H4 (cell line): ENCODE results near the gene CMTM8. TPM values are rescaled to one million over a fixed set of nuclear protein-coding genes. Genes with fewer than 3 reads are reported as not detected.

Experiments used
- DNase-seq: peaks from one replicate; pipeline ENCODE4 v3.0.0-alpha.2; 2015; ENCODE audit warnings: low spot score
- total RNA-seq: library from RNA; depleted of rRNA; stranded (reverse); fragments of >200 nt; shearing (Covaris generic); gene quantifications from 2 replicates; pipeline ENCODE4 v1.2.3, GENCODE V29; 2014

Gene CMTM8
- total RNA-seq, 1 experiment from 2014 or later: 2.5 TPM

DNA sequence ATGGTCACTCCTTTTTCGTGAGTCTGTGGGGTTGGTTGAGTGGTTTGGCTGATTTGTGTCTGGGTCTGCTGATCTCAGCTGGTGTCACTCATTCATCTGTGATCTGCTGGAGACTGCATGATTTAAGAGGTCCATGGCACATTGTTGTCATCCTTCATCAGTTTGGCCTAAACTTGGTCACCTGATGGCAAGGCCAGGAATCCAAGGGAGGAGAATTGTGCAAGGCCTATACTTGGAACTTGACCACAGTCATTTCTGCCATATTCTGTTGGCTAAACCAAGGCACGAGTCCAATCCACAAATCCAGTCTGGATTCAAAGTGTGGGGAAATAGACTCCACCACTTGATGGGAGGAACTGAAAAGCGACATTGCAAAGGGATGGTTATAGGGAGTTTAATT, 67.6 kb downstream of the CMTM8 start:
- DNase-seq: no peak

DNA sequence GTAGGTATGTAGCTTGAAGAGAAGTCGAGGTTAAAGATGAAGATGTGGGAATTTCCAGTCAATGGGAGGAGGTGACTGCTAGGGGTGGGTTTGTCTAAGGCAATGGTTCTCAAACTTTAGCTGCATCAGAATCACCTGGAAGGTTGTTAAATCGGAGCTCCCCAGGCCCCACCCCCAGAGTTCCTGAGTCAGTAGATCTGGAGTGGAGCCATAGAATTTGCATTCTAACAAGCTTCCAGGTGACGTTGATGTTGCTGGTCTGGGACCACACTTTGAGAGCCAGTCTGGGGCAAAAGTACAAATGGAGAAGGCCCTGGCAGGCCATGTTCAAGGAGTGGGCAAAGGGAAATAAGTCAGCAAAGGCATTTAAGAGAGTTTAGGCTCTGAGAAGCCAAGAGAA, 69.1 kb downstream of the CMTM8 start:
- DNase-seq: no peak

DNA sequence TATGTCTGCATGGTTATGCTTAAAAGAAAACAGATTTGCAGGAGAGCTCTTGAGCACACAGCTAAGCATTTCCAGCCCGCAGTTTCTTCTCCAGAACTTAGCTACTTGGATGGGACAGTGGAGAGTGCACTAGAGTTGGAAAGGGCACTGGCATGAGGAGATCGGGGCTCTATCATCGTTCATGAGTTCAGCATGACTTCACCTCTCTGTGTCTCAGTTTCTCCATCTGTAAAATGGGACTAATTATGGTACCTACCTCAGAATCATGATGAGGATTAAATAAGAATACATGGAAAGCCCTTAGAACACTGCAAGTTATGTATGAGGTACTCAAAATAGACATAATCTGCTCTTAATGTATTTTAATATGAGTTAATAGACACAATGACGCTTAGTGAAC, 69.9 kb downstream of the CMTM8 start:
- DNase-seq: no peak

DNA sequence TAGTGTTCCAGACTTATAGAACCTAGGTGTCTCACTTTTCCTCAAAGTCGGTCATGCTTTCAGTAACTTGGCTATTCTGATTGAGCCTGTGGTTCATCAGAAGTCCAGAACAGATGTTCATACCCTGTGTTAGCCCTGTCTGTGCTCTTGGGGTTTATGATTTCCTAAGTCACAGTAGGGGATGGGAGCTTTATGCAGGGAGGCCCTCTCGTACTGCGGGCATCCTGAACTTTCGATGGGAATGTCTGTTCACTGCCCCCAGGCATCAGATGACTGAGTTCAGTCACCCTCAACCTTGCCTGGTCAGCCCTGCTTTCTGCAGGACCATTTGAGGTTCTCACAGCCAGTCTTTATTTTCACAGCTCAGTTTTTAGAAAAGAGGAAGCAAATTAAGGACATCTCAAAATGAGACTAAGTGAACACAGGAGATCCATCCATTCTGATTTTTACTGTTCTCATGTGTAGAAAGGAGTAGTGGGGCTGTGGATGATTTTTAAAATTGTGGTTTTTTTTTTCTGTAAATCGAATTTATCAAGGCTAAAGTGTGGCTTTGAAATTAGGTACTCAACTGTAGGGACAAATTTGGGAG, 71.3 kb downstream of the CMTM8 start:
- no peak for DNase-seq

DNA sequence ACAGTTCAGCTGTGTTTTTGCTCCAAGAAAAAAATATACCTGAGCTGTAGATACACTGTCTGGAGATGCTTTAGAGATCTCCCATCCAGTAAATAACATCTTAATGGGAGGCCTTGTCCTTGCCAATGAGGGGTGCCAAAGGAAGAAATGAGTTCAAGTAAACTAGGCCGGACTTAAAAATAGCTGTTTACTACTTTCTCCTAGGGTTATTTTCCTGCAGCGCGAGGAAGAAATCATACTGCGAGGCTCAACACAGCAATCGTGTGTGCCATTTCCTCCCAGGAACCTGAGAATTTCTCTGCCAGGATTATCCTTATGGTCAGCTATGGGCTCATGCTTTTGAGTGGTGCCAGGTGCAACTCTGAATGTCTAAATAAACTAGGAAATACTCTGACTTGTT, 71.9 kb downstream of the CMTM8 start:
- DNase-seq: no peak

DNA sequence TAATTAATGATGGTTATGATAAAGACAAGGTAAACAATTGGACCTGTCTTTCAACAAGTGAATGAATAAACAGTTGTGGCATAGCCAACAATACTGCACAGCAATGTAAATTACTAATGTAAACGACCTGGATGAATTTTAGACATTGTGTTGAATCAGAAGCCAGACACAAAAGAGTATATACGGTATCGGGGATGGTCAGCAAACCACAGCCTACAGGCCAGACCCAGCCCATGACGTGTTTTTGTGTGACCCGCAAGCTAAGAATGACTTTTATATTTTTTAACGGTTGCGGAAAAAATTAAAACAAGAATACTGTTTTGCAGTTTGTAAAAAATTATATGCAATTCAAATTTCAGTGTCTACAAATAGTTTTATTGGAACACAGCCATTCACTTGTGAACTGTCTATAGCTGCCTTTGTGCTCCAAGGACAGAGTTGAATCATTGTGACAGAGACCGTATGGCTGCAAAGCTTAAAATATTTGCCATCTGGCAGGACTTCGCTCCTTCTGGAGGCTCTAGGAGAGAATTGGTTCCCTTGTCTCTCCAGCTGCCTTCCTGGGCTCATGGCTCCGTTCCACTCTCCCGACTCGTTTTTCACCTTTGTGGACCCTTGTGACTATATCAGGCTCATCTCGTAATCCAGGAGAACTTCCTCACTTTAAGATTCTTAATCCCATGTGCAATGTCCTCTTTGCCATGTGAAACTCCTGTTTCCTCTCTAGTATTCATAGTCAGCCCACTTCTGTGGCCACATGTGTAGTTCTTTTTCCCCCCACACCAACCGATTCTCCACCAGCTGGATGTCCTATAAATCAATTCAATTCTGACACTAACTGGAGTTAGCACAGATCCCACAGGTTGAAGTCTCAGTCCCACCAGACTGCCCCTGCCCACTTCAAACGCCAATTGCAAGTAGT, 72.7 kb downstream of the CMTM8 start:
- DNase-seq: no peak

DNA sequence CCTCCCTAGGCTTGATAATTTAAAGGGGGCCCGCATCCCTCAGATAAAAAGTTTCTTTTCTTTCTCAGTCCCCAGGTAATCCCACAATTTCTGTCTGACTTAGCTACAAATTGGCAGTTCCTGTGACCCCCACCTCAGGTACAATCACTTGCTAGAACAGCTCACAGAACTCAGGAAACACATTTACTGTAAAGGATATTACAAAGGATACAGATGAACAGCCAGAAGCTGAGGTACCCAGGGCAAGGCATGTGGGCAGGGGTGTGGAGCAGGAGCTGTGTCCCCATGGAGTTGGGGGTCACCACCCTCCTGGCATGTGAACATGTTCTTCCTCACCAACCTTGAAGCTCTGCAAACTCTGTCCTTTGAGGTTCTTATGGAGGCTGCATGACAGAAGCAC, 73.8 kb downstream of the CMTM8 start:
- DNase-seq: no peak

DNA sequence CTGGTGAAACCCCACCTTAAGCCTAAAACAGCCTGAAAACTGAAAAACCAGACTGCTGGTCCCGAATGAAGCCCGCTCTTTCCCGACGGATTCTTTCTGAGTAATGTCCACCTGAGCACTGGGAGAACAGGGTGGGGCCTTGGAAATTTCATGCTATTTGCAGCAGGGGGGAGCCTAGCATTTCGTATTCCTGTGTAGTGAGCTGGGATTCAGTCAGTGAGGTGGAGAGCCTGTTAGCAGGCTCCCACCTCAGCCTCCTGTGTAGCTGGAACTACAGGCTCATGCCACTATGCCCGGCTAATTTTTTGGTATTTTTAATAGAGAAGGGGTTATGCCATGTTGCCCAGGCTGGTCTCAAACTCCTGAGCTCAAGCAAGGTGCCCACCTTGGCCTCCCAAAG, 74.7 kb downstream of the CMTM8 start:
- no peak for DNase-seq

DNA sequence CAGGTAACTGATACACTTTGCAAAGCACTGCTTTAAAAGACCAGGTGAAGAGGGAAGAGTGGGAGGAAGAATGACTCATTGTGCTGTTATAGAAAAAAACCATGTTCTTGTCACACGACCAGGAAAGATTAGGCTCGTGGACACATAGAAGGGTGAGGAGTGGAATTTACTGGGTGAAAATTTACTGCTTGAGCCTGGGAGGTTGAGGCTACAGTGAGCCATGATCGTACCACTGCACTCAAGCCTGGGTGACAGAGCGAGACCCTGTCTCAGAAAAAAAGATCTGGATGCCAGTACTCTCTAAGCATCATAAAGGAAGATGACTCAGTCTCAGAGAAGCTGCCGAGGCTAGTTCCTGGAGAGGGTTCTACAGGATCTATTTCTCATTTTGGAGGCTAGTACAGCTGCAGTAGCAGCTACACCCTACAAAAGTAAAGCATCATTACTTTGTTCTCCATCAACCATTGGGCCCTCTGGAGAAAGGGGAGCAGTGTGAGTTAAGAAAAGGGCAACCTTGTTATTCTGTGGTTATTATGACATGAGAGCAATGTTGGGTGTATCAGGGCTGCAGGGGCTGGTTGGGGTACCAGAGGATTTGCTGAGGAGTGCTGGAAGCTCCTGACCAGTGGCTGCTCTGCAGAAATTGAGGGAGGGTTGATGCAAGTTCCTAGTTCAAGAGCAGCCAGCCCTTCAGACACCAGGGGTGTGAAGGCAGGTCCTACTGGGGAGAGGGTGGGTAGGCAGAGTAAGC, 75.4 kb downstream of the CMTM8 start:
- DNase-seq: no peak

DNA sequence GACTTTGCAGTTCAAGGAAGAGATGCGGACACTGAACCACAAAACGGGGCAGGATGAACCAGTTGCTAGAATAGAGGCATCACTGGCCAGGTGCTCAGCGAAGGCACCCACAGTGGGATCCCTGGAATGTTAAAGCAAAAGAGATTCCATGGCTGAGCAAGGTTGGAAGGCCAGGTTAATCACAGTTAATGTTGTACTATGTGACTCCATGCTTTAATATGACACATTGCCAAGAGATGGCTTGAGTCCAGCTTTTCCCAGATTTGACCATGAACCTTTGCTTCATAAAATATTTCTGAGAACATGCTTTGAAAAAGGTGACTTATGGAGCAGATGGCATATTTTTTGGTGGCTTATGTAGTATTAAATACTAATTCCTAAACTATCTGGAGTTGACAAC, 77.0 kb downstream of the CMTM8 start:
- DNase-seq: no peak

DNA sequence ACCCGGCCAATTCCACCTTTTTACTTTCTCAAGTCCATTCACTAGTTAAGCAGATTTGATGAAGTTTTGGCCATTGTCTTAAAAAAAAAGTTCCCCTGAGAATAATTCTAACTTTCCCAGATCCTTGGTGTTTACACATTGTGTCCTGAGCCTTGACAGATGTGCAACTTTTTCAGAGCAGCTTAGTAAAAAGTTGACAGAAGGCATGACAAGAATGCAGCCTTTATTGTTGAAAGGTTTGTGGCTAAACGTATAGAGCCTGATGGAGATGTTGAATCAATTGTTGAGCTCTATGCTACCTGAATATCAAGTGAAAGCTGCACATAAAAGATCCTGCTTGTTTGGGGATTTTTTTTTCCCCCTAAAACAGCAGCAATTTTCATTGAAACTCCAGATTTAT, 77.8 kb downstream of the CMTM8 start:
- no peak for DNase-seq

DNA sequence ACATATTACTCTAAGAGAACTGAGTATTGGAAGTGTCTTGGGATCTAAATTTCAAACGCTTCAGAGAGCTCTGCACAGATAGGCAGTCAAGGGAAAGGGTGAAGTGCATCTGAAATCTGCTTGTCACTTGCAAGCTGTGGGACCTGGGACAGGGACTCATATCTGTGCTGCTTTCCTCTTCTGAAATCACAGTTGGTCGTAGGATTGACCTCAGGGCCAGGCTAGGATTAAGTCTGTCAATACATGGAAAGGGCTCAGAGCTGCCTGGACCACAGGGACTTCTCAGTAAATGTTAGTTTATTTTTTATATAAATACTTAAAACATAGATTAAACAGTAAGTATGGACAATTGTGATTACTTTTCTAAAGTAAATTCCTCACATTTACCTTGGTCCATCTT, 78.5 kb downstream of the CMTM8 start:
- DNase-seq: no peak

DNA sequence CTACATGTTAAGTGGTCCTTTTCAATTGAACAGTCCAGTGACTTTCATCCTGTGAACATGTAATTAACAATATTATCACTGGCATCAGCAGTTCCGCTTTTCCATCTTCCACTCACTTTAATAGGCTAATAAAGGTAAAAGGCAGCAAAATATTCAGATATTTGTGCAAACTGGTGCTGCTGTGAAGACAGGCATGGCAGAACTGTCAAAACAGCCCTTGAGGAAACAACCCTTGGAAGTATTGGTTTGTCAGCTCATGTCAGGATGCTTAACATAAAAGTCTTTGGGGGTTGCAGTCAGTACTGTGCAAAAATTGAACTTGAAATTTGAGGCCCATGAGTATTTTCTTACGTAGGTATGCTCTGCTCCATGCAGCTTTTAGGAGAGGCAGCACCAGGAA, 81.1 kb downstream of the CMTM8 start:
- no peak for DNase-seq

DNA sequence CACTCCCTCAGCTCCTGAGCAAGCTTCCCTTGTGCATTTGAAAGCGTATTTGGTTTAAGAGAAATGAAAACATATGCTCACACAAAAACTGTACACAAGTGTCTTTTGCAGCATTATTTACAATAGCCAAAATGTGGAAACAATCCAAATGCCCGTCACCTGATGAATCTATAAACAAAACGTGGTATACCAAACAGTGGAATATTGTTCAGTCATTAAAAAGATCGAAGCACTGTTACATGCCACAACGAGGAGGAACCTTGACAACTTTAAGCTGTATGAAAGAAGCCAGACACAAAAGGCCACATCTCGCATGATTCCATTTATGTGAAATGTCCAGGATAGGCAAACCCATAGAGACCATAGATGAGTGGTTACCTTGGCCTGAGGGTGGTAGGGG, 81.6 kb downstream of the CMTM8 start:
- DNase-seq: no peak

DNA sequence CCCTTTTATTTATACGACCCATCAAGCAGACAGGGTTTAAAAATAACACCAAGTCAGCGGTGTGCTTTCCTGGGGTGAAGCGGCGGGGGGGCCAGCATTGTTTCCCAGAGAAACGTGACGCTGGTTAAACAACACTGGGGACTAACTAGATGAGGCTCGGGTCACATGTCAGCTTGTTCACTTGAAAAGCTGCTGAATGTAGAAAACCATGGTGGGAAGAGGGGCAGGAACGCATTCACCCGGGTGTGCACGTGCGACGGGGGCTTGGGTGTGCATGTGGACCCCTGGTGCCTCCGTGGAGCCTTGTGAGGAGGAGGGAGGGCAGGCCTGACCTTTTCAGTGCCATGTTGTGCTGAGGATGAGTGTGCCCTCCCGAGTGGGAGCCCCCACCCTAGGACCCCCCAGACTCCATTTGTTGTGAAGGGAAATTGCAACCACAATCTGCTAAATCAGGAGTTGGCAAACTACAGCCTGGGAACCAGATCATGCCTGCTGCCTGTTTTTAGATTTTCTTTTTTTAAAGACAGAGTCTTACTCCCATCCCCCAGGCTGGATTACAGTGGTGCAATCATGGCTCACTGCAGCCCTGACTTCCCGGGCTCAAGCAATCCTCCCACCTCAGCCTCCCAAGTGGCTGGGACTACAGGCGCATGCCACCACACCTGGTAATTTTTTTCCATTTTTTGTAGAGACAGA, 82.8 kb downstream of the CMTM8 start:
- DNase-seq: no peak

DNA sequence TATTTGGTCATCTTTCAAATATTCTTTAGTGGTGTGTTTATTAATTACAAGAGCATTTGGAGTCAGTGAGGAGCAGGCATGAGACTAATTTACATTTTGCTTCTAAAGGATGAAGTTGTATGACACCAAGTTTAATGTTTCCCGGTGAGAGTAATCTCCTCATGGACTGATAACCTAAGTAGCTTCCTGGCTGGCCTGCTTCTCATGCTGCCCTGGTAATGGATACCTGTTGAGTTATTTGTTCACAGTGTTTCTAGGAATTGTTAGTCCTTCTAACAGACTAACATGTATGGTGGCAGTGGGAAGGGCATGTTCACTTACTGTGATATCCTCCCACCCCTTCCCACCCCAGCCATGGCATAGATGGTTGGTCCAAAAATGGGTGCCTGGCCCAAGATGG, 83.8 kb downstream of the CMTM8 start:
- no peak for DNase-seq

DNA sequence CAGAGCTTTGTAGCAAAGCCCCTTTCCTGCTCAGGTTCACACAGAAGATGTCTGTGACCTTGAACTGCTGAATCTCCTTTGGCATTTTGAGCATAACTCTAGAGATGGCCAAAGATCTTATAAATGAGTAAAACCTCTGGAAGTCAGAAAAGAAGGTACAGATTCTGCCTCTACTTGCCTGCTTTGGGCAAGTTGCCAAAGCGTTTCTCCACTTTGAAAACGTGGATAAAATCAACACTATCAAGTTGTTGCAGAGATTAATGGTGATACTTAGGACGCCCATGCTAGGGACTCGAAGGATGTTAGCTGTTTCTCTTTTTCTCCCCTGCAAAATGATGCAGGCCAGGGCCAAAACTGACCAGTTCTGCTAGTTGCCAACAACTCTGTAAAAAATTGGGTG, 85.1 kb downstream of the CMTM8 start:
- no peak for DNase-seq

DNA sequence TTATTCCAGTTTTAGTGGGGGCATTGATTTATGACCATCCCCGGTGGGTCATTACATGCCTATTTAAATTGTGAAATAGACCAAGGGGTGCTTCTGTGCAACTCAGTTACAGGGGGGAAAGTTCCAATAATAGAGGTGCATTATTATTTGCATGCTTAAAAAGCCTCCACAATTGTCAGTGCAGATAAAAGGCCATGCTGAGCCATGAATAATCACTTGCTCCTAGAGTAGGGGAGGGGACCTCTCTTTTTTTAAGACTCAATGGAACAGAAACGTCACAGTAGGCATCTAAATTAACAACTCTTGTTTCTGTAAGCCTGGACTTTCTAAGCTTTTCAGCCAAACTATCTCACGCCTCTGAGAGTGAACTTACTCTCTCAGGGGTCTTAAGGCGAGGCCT, 86.7 kb downstream of the CMTM8 start:
- DNase-seq: no peak

DNA sequence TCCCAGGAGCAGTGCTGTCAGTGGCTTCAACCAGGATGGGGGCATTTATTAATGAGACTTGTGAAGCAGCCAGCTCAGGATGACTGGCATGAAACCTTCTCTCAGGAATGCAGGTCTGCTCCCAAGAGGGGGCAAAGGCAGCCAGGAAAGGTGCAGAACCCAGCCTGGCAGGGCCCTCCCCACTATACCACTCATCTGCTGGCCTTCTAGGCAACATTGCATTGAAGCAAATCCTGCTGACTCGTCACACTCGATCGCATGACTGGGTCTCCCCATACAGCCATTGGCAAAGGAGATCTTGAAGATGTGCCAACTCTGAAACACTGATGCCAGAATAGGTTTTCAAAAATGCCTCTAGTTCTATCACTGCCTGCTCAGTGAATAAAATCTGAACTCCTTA, 87.4 kb downstream of the CMTM8 start:
- peak; percentile 7 for DNase-seq

DNA sequence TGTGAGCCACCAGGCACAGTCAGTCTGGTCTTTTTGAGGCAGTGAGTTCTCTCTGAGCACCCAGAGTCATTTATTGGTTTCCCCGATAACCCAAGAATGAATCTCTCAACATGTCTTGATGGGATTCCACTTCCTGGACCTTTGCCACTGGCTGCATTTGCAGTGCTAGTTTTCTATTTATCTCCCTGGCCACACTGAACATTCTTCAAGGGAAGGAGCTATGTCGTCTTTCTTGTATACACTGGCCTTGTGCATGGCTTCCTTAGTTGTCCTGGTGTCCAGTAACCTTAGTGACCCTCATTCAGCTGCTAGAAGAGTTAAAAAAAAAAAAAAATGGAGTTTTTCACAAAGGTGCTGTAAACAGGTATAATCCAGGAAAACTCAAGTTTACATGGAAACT, 88.3 kb downstream of the CMTM8 start:
- DNase-seq: no peak

DNA sequence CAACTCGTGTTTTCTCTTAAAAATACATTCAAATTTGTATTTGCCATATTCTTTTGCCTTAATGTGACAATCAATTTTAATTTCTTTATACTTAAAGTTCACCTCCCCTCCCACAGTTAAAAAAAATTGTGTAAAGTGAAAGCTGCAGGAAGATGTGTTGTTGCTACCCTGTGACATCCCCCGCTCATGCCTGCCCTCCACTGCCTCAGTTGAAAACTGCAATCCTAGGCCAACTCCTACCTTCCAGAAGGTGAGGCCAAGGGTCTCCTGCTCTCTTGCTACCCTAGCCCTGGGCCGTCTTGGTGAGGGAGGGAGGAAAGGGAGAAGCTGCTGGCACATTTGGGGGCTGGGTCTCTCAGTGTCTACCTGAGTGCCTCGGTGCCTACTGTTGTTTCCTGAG, 96.2 kb downstream of the CMTM8 start:
- no peak for DNase-seq

DNA sequence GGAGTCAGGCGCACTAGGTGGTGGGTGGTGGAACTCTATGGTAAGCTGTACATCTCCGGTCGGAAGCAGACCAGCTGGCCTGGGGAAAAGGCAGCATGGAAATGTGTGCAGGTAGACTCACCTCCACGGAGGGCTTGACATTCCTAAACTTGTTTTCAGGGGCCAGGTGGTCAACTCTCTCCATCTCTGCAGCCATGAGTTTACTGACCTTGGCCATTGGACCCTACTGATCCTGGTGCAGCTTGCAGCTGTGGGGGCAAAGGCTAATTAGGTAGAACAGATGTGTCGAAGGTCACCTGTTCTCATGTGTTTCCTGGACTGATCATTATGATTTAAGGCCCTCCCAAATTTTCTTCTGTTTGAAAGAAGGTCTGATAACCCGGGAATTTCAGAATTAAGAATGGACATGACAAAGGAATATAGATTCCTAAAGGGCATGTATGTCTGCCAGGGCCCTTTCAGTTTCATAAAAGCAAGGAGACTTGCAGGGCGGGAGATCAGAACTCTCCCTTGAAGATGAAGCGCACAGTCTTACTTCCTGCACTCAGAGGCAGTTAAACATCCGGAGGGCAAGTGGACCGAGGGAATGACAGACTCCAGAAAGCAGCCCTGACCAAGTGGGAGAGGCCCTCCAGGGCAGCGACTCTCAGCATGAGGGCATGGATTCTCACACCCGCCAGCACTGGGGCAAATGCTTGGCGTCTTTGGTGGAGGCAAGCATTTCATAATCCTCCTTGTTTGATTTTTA, 97.1 kb downstream of the CMTM8 start:
- DNase-seq: no peak
